Activated CD8-positive, alpha-beta memory T cell treated with anti-CD3 and anti-CD28 coated beads, Interleukin-2, amount 50 U/mL, for 48 hours (primary cell): ENCODE results near the gene GNAI3.
A peak's percentile ranks its signal among the peaks of the same experiment; 100 is the strongest.
"Not testable (repeated sequence)": the region's sequence is repeated elsewhere in the genome, so short reads cannot be mapped to it uniquely, and the experiment has no call there.

Experiments
- DNase-seq: peaks from one replicate; pipeline ENCODE4 v3.0.0-alpha.2; 2020

The GNAI3 gene

DNA sequence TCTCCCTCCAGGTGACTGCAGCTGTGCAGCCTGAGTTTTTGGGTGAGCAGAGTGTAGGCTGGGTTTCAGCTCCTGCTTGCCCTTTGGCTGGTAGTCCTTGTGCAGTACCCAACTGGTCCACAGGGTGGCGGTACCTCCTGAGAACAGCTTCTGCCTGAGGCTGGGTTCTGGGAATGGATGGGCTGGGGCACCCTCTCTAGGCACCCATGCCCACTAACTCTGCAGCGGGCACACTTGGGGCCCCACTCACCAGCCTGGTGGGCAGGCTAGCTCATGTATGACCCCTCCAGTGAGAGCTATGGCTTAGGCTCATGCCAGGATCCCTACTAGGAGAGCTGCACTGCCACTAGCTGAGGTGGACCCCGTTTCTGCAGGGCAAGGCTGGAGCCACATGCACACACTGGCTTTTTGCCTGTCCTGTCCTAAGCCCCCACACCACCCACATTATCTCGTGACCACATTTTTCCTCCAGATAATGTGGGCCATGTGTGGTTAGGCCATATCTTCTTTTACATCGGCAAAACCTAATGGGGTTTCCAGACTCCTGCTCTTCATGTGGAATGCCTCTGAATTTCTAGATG is 92.0 kb downstream of the GNAI3 start:
- DNase-seq, result peak; percentile 100

DNA sequence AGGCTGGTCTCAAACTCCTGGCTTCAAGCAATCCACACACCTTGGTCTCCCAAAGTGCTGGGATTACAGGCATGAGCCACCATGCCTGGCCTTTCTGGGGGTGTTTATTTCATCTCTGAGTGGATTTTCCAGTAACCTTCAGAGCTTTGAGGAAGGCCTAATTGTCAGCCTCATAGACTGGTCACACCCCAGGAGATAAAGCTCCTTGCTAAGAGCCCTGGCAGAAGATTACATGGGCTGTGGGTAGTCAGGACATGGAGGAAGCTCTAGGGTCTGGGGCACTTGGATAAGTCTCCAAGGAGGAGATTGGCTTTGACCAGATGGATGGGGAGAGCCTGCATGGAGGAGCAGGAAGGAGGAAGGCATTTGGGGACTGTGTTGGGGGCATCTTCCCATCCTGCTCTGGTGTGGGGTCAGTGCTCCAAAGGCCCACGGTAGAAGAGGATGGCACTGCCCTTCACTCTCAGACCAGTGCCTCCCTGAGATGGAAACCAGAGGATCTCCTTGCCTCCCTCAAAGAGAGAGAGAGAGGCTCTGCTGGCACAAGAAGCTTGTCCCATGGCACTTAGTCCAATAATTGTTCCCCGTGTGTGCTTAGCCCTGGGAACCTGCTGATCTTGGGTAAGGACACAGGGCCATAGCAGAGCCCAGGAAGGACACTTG is 92.8 kb downstream of the GNAI3 start:
- DNase-seq, result no peak

DNA sequence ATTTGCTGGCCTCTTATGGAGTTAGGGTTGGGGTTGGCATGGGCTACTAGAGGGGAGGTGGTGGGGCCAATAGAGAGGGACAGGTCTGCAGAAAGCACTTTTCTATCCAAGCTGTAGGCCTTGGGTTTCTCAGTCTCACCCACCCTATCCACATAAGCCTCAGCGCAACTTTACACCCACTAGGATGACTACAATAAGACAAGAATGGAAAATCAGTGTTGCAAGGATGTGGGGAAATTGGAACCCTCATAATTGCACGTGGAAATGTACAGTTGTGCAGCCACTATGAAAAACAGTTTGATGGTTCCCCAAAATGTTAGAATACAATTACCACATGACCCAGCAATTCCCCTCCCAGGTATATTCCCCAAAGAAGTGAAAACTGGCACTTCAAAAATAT is 93.4 kb downstream of the GNAI3 start:
- DNase-seq, result no peak

DNA sequence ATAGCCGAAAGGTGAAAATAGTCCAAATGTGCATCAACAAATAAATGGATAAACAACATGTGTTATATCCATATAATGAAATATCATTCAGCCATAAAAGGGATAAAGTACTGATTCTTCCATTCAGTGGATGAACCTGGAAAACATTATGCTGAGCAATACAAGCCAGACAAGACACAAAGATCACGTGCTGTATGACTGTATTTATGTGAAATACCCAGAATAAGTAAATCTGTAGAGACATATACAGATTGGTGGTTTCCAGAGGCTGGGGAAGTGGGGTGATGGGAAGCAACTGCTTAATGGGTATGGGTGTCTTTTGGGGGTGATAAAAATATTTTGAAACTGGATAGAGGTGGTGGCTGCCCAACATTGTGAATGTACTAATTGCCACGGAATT is 94.2 kb downstream of the GNAI3 start:
- no peak for DNase-seq

DNA sequence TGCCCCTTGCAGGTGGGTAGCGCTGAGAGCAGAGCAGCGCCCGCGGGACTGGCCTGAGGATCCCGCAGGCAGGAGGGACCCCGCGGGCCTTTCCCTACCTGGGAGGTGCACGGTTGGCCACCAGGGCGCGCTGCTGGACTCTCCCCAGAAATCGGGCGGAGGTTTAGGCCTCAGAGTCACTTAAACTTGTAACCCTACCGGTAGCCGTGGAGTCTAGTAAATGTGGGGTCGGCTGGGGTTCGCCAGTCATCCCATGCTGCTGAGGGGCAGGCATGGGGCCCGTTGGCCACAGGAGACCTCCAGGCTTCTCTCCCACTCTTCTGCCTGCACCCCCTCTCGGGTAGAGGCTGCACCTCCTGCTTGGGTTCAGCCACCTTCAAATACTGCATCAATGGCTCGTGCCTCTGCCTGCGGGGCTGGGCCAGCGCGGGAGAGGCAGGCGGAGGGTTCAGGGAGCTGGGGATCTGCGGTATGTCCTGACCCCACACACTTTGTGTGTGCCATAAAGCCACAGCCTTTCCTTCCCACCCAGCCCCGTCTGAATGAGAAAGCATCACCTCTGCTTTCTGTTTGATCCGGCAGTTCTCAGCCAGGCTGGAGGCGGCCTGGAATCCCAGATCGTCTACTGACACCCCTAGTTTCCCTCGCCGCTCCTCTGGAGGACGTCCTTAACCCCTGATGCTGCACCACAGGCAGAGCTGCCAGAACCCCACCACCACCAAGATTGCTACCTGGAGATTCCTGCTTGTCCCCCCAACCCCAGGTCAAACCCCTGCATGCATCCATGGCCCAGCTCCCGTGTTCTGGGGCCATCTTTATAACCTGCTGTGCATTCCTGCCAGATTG is 95.2 kb downstream of the GNAI3 start:
- DNase-seq, result peak; percentile 96

DNA sequence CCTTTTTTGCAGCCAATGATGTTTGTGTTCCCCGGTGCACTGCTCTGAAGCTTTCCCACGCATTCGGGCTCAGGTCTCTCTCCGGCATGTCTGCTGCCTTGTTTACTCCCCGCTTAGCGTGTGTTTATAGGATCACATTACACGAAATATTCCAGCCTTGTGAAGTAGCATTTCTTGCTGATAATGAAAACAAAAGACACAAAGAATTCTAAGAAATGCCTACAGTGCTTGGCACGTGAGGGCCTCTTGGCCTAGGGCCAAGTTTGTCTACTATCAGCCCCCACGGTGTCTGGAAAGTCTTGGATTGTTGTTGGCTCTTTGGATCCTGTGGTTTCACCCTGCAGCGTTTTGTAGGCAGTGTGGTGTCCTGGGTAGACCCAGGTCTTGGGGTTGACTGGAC is 96.3 kb downstream of the GNAI3 start:
- DNase-seq, result no peak

DNA sequence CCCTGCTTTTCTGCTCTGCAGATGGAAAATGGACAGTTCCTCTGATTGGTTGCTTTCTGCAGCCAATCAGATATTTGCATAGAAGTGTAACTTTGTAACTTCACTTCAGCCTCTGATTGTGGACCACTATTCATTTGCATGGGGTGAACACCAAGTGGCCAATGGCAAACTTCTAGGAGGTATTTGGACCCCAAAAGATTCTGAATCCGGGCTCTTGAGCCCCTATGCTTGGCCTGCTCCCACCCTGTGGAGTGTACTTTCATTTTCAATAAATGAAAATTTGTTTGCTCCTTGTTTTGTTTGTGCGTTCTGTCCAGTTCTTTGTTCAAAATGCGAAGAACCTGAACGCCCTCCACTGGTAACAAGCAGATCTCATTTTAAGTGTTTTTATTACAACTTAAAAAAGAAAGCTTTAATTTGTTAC is 101.1 kb downstream of the GNAI3 start:
- no peak for DNase-seq

DNA sequence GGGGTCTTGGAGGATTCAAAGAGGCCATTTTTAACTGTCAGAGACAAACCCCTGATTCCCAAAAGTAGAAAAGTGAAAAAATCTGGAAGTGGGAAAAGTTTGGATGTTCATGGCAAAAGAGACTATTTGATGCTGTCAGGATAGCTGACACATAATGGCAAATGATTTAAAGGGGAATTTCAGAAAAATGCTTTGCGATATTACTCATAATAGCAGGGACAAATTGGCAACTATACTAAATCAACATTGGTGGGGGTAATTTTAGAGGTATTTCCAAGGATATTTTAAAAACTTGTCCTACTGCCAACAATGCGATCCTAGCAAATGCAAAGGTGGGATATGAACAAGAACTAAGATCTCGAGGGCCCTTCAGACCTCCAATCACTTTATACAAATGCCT is 102.2 kb downstream of the GNAI3 start:
- no peak for DNase-seq

DNA sequence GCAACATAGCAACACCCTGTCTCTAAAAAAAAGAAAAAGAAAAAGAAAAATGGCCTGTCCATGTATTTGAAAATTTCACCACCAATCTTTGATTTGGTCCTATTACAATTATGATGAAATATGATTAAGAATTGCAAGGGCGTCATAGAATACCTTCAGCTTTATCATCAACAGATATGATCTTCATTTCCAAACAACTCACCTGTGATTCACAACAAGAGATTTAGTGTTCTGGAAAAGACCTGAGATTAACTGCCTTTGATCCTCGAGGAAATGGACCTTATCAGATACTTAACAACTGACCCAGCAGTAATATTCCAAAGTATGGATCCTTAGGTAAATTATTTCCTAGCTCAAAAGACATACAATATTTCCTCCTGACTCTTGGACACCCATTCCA is 104.0 kb downstream of the GNAI3 start:
- no peak for DNase-seq

DNA sequence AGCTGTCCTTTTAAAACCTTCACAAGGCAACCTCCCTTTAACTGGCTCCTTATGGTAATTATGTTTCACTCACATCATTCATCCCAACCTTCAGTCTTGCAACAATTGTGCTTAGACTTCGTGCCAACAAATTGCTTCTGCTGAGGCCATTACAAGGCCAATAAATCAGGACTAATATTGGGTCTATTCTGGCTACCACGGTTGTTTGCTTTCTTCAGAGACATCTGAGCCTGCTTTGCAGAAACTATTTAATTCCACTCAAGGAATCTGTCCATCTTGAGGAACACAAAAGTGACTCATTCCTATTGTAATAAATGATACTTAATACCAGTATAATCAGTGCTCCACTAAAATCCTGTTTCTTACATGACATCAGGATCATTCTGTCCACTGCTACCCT is 104.9 kb downstream of the GNAI3 start:
- no peak for DNase-seq

DNA sequence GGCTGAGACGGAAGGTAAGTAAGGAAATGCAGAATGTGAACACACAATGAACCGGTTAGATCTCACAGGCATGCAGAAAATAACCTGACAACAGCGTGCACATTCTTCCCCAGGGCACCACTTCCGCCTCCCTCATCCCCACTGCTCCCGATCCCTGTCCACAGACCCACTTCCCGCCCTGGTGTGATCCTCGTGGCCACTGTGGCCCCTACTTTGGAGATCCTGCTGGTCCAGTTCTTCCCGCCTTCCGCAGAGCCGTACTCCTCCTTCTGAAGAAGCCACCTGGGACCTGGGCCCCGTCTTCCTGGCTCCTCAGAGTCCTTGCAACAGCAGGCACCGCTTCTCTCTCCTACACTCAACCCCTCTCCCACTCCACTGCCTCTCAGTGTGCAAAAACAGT is 106.1 kb downstream of the GNAI3 start:
- DNase-seq, result no peak

DNA sequence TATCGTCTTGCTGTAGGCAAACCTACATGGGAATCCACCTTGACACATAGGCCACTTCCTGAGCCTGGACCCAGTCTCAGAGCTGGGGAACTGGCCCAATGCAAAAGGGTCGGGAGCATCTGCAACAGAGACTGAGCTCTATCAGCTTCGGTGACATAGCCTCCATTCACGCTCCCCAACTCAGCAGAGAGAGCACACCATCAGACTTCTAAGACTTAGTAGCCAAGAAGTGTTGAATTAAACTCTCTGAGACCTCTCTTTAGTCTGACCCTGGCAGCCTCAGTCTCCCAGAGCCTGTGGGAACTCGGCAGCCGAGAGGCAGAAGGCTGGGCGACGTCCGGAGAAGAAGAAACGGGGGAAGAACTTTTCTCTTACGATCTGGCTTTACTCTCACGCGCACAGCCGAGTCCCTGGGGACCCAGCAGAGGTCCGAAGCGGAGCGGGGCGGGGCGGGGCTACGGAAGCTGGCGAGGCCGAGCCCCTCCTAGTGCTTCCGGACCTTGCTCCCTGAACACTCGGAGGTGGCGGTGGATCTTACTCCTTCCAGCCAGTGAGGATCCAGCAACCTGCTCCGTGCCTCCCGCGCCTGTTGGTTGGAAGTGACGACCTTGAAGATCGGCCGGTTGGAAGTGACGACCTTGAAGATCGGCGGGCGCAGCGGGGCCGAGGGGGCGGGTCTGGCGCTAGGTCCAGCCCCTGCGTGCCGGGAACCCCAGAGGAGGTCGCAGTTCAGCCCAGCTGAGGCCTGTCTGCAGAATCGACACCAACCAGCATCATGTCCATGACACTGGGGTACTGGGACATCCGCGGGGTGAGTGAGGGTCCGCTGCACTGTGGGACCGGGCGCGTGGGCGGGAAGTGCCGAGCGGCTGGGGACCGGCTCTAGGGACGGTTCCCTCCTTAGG is 107.5 kb downstream of the GNAI3 start, which contains the start of gene GSTM4:
Gene GSTM4 (plus strand): TSS at position 485 of the 905 bp plus-strand sequence. CDS start 291 bp downstream, at position 776.
- DNase-seq, result peak; percentile 87

DNA sequence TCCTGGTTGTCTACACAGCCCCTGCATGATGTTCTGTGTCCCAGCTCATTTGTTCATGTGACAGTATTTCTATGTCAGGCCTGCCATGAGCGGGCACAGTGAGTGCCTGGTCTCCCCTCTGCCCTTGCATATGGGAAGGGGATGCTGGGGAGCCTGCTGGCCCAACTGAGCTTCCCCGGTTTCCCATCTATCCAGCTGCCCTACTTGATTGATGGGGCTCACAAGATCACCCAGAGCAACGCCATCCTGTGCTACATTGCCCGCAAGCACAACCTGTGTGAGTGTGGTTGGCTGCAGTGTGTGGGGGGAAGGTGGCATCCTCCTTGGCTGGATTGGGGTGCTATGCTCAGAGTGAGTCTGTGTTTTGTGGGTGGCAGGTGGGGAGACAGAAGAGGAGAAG is 109.0 kb downstream of the GNAI3 start:
- DNase-seq, result no peak

DNA sequence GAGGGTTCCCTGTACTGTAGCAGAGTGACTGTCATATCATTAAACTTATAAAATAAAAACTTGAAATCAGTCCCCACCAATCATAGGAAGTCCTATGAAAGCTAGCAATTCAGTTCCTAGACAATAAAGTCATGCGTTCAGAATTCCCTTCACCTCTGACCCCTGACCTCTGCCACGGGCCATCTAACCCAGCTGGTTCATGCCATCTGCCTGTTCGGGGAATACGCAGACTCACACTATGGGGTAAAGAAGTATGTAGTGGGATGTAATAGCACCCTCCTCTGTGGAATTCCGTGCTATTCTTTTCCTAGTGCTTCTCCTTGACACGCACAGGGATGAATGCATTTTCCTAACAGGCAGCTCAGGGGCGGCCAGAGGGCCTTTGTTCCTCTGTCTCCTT is 109.6 kb downstream of the GNAI3 start:
- no peak for DNase-seq

DNA sequence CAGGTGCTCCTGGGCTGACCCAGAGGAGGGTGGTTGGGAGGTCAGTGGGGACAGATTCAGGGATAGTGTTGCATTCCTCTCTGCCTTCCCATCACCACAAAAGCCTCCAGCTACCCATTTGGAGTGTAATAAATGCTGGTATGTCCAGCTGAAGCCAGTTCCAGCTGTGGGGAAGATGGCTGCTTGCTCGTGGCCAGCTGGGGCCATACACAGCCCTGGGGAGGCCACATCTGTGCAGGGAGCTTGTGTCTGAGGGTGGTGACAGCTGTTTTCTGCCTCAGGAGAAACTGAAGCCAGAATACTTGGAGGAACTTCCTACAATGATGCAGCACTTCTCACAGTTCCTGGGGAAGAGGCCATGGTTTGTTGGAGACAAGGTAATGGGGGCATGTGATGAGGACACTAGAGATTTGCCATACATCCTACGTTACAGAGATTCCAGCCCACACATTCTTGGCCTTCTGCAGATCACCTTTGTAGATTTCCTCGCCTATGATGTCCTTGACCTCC is 110.2 kb downstream of the GNAI3 start:
- DNase-seq, result no peak

DNA sequence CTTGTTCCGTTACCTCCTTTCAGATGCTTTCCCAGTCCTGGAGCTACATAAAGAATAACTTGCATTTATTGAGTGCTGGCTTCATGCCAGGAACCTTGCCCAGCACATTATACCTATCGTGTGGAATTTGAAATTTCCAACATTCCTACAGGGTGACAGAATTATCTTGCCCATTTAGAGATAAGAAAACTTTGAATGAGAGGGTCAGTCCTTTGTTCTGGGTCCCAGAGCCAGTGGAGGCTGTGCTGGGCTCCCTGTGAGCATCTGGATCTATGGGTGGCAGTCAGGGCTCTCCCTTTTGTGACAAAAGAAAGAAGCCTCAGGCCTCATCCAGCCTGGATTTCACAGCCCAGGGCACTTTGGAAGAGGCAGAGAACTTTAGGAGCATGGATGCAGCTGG is 110.7 kb downstream of the GNAI3 start:
- DNase-seq, result no peak

DNA sequence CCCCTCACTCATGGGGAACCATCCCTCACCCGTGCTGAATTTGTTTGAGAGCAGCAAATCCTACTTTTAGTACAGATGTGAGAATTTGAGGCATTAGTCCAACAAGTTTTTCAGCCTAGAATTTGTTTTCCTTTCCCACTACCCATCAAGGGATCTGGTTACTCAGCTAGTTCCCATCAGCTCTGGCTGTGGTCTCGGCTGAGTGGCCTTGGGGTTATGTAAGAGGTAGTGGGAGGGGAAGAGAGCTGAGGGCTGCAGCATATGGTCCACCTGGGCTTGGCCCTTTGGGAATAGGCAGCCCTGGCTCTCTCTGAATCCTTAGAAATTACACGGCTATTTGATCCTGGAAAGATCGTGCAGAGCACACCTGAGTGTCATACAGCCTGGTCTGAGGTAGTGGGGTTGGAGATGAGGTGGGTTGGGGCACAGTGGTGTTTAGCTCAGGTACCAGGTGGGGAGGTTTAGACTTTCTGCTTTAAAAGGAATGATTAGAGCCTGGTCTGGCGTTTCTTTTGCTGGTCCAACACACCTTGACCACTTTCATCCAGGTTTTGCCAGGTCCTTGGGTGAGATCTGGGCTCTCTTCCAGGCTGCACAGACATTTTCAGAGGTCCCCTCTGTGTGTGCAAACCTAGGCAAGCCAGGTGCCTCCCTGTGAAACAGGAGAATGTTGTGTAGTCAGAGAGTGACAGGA is 111.7 kb downstream of the GNAI3 start:
- DNase-seq, result no peak

DNA sequence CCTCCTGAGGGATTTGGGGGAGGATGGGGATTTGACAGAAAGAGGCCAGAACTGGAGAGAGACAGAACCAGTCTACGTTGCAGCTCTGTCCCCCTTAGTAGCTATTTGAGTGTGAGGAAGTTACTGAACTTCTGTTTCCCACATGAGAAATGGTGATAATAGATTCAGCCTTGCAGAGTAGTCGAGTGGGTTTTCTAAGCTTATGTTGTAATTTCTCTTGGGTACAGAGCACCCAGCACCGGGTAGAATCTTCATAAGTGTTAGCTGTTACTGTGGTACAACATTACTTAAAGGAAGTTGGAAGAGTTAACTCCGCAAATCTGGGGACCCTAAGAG is 112.2 kb downstream of the GNAI3 start:
- DNase-seq, result not testable (repeated sequence)

DNA sequence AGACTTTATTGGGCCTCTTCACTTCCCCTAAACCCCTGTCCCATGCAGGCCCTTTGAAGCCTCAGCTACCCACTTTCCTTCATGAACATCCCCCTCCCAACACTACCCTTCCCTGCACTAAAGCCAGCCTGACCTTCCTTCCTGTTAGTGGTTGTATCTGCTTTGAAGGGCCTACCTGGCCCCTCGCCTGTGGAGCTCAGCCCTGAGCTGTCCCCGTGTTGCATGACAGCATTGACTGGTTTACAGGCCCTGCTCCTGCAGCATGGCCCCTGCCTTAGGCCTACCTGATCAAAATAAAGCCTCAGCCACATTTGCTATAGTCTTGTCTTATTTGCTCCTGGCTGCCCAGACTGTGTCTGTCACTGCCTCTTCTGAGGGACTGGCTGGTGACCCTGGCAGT is 113.0 kb downstream of the GNAI3 start:
- DNase-seq, result no peak

DNA sequence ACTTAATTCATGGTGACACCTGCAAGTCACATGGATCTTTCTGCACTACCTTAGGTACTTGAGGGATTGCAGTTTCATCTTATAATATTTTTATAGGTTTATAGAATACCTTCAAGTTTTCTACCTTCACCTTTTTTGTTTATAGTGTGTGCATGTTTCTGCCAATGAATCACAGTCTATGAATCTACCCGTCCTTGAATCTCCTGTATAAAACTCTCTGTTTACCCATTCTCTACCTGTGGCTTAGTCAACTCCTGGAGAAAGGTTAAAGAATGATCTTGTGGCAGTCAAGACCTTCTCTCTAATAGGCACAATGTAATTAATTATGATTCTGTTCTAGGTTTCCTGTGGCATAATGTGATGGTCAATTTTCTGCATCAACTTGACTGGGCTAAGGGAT is 116.3 kb downstream of the GNAI3 start:
- DNase-seq, result no peak

DNA sequence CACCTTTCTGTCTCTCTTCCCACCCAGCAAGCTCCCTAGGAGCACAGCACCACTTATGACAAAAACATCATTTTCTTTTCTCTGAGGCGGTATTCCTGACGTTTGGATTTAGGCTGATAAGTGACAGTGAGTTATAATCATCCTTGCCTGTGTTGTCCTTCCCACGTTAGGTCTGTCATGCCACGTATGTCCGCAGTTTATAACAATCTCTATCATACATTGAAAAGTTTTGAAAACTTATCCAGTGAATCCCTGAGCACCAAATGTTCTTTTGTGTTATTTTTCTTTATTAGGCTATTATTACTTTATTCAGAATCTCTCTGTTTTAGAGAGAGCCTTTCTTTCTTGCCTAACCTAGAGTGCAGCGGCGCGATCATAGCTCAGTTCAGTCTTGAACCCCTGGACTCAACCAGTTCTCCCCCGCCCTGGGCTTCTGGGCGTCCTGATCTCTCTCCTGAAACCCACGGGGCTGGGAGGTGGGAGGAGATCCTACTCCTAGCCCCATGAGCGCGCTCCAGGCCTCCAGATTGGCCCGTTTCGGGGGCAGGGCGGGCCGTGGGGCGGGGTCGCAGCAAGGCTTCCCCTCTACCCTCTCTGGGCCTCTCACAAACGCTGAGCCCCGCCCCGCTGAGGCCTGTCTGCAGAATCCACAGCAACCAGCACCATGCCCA is 119.2 kb downstream of the GNAI3 start, which contains the start of gene GSTM2:
Gene GSTM2 (plus strand): TSS at position 606 of the 671 bp plus-strand sequence. CDS start 59 bp downstream, at position 665.
- DNase-seq, result peak; percentile 87
